HG02970 (cell line): ENCODE data around the gene ASB6.

Source experiments
- ATAC-seq: cut with Tn5 transposase; IDR thresholded peaks from one replicate; pipeline ENCODE4 v1.9.1; 2021; ENCODE audit warnings: mild to moderate bottlenecking, moderate library complexity, moderate number of reproducible peaks; ENCODE audit not compliant: unreplicated experiment, low FRiP score

The ASB6 gene

GRCh38 chr9:129587487-129588262, 54.3 kb downstream of the ASB6 start:
- ATAC-seq = no peak

- no peak for ATAC-seq
Measured at GRCh38 chr9:129586685-129587084, 55.3 kb downstream of the ASB6 start.

GRCh38 chr9:129586245-129586644, 55.7 kb downstream of the ASB6 start:
- ATAC-seq = no peak

GRCh38 chr9:129585352-129585751, 56.6 kb downstream of the ASB6 start:
- no peak for ATAC-seq
